Chondrocyte (in vitro differentiated cells): ENCODE results near the gene SHISA9. TPM values are rescaled to one million over a fixed set of nuclear protein-coding genes. Genes with fewer than 3 reads are reported as not detected.

ENCODE experiments used
- DNase-seq: peaks from one replicate; pipeline ENCODE4 v3.0.0; 2021; ENCODE audit warnings: mixed read lengths, low spot score
- H3K27ac Mint-ChIP-seq: one replicate; pipeline ENCODE4 v1.8.0; 2021; ENCODE audit warnings: mild to moderate bottlenecking, moderate library complexity, mixed read lengths; ENCODE audit not compliant: unreplicated experiment
- H3K27me3 Mint-ChIP-seq: 2 replicates; pipeline ENCODE4 v1.8.0; 2021; ENCODE audit warnings: low read depth, mixed read lengths
- H3K36me3 Mint-ChIP-seq: 2 replicates; pipeline ENCODE4 v1.8.0; 2021; ENCODE audit warnings: low read depth, mixed read lengths
- H3K4me1 Mint-ChIP-seq: 2 replicates; pipeline ENCODE4 v1.8.0; 2021; ENCODE audit warnings: low read depth, mild to moderate bottlenecking, mixed read lengths
- H3K4me3 Mint-ChIP-seq: one replicate; pipeline ENCODE4 v1.8.0; 2021; ENCODE audit warnings: mild to moderate bottlenecking, moderate library complexity, mixed read lengths; ENCODE audit not compliant: unreplicated experiment
- H3K9me3 Mint-ChIP-seq: 2 replicates; pipeline ENCODE4 v1.8.0; 2021; ENCODE audit warnings: low read depth, mixed read lengths
- total RNA-seq: library from RNA; stranded (reverse); gene quantifications from 3 replicates; pipeline ENCODE4 v1.2.1, GENCODE V29; 2021
- TF ChIP-seq, protein P1 (sequence below): fragments of 200-600 bp; sonication (generic); IDR thresholded peaks from 2 replicates; pipeline ENCODE4 v1.5.0; 2021; ENCODE audit warnings: antibody characterized with exemption, mild to moderate bottlenecking, moderate library complexity

The SHISA9 gene
- total RNA-seq, 1 donor from 2014 or later: 1.6 TPM

DNA sequence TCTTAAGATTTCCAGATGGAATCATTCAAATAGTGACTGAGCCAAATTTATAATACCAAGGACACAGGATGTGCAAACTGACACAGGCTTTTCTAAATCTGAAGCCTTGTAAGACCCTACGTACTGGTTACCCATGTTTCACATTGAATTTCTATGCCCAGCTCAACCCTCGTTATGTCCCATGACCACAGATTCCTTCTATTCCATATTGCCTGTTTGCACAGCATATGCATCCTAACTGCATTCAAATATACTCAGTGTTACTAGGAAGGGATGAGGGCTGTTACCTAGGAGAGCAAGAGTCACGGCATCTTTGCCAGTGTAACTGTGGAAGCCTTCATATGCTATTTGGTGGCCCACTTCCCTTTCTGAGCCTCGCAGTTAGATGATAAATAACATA lies 305.2 kb downstream of the SHISA9 start:
- no peak for DNase-seq
- H3K27ac Mint-ChIP-seq: no peak overlapping the region
- H3K4me3 Mint-ChIP-seq: no peak overlapping the region
- TF ChIP-seq, protein P1, sequence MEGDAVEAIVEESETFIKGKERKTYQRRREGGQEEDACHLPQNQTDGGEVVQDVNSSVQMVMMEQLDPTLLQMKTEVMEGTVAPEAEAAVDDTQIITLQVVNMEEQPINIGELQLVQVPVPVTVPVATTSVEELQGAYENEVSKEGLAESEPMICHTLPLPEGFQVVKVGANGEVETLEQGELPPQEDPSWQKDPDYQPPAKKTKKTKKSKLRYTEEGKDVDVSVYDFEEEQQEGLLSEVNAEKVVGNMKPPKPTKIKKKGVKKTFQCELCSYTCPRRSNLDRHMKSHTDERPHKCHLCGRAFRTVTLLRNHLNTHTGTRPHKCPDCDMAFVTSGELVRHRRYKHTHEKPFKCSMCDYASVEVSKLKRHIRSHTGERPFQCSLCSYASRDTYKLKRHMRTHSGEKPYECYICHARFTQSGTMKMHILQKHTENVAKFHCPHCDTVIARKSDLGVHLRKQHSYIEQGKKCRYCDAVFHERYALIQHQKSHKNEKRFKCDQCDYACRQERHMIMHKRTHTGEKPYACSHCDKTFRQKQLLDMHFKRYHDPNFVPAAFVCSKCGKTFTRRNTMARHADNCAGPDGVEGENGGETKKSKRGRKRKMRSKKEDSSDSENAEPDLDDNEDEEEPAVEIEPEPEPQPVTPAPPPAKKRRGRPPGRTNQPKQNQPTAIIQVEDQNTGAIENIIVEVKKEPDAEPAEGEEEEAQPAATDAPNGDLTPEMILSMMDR: no peak
- no peaks in the 10 kb centered on the region for H3K4me1 Mint-ChIP-seq
- peaks cover 10% of the 10 kb centered on the region for H3K9me3 Mint-ChIP-seq
- no peaks in the 10 kb centered on the region for H3K36me3 Mint-ChIP-seq
- no peaks in the 10 kb centered on the region for H3K27me3 Mint-ChIP-seq

DNA sequence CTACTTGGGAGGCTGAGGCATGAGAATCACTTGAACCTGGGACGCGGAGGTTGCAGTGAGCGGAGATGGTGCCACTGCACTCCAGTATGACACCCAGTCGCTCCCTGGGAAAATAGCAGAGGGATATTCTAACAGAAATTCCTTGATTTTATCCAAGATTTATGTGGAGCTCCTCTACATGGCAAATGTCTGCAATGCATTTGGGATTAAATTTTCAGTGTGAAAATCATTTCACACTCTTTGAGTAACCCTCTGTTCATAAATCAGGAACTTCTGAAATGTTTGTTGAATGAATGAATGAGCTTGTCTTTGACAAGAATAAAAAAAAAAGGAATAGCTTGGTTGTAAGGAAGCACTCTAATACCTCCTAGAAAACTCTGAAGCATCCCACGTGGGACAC lies 305.8 kb downstream of the SHISA9 start:
- H3K4me3 Mint-ChIP-seq: no peak overlapping the region
- no peak for DNase-seq
- no peaks in the 10 kb centered on the region for H3K27me3 Mint-ChIP-seq
- no peak overlapping the region for H3K27ac Mint-ChIP-seq
- no peaks in the 10 kb centered on the region for H3K36me3 Mint-ChIP-seq
- TF ChIP-seq, protein P1: no peak
- peaks cover 12% of the 10 kb centered on the region for H3K9me3 Mint-ChIP-seq
- H3K4me1 Mint-ChIP-seq: no peaks in the 10 kb centered on the region

DNA sequence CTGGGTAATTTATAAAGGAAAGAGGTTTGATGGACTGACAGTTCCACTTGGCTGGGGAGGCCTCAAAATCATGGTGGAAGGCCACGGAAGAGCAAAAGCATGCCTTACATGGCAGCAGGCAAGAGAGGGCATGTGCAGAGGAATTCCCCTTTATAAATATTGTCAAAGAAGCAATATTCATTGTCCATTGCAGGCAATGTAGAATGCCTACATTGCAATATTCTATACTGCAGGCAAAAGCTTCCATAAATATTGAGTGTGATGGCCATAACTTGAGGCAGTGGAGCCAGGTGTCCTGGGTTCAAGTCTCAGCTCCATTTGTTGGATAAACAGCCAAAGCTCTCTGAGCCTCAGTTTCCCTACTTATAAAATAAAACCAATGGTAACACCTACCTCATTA lies 322.3 kb downstream of the SHISA9 start:
- Mint-ChIP-seq H3K27ac (no peak overlapping the region), H3K36me3 (no peaks in the 10 kb centered on the region), H3K9me3 (peaks cover 27% of the 10 kb centered on the region), H3K4me1 (no peaks in the 10 kb centered on the region), H3K27me3 (no peaks in the 10 kb centered on the region), H3K4me3 (no peak overlapping the region)
- no peak for DNase-seq
- TF ChIP-seq, protein P1: no peak

DNA sequence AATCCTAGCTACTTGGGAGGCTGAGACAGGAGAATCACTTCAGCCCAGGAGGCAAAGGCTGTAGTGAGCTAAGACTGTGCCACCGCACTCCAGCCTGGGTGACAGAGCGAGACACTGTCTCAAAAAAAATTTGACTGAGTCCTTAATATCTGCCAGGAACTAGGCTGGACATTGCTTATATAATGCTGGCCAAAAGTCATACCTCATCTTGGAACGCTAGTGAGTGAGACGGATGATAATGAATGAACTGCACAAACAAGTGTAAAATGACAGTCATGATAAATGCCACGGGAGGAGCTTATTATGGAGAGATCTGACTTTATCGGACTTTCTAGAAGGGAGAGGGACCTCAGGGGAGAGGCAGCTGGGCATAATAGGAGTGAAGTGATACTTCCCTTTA lies 327.6 kb downstream of the SHISA9 start:
- H3K27ac Mint-ChIP-seq: no peak overlapping the region
- H3K36me3 Mint-ChIP-seq: no peaks in the 10 kb centered on the region
- H3K27me3 Mint-ChIP-seq: no peaks in the 10 kb centered on the region
- no peak overlapping the region for H3K4me3 Mint-ChIP-seq
- no peak for DNase-seq
- H3K4me1 Mint-ChIP-seq: no peaks in the 10 kb centered on the region
- peaks cover 16% of the 10 kb centered on the region for H3K9me3 Mint-ChIP-seq
- TF ChIP-seq, protein P1: no peak

DNA sequence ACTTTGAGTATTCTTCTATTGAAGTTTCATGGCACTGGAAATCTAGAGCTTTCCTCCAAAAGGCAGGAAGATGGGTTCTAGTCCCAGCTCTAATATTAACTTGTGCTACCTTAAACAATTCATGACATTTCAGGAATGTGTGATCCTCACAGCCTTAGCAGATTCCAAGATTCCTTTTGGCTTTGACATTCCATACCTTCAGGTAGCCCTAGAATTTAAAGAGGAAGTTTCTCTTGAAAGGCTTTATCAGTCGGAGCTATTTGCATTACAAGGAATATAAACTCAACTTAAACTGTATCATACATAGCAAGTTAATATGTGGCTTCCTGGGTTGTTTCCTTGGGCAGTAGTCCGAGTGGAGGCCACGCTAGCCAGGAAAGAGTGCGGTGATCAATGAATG lies 330.0 kb downstream of the SHISA9 start:
- TF ChIP-seq, protein P1: no peak
- no peaks in the 10 kb centered on the region for H3K27me3 Mint-ChIP-seq
- H3K27ac Mint-ChIP-seq: no peak overlapping the region
- peaks cover 19% of the 10 kb centered on the region for H3K9me3 Mint-ChIP-seq
- DNase-seq: no peak
- no peaks in the 10 kb centered on the region for H3K36me3 Mint-ChIP-seq
- H3K4me1 Mint-ChIP-seq: no peaks in the 10 kb centered on the region
- H3K4me3 Mint-ChIP-seq: no peak overlapping the region
